Panc1 (cell line): Measurements from ENCODE around the gene PPARGC1A. TPM values are rescaled to one million over a fixed set of nuclear protein-coding genes. Genes with fewer than 3 reads are reported as not detected.

Experiments
- ATAC-seq: fragments of 200-7000 bp; cut with Tn5 transposase; 2 replicates; pipeline ENCODE4 v1.9.1; 2020; ENCODE audit warnings: mild to moderate bottlenecking, moderate library complexity
- BruUV-seq: library from RNA; stranded (reverse); fragments of 400-500 nt; replicated peaks from 2 replicates; lab custom pipeline; 2021; lab: Mats Ljungman, UMichigan
- CTCF ChIA-PET: fragments of 300-600 bp; sonication (Branson Sonifier 250); formaldehyde crosslinking; loops from one replicate; lab custom pipeline; 2022; ENCODE audit warnings: antibody characterized with exemption; lab: Charles Lee
- POLR2A ChIA-PET: fragments of 300-600 bp; sonication (Branson Sonifier 250); formaldehyde crosslinking; loops from one replicate; lab custom pipeline; 2022; ENCODE audit warnings: antibody characterized with exemption; lab: Charles Lee
- DNase-seq: peaks from one replicate; pipeline ENCODE4 v3.0.0-alpha.2; 2010; ENCODE audit warnings: low read depth, low spot score
- H3K27ac ChIP-seq: 2 replicates; pipeline ENCODE4 v1.5.1; 2011; ENCODE audit warnings: mild to moderate bottlenecking, low read length, inconsistent platforms
- H3K27me3 ChIP-seq: fragments of 200-500 bp; sonication (Bioruptor generic); 2 replicates; pipeline ENCODE4 v1.6.0; 2014; ENCODE audit warnings: low read length, inconsistent platforms; ENCODE audit not compliant: control insufficient read depth, insufficient read depth
- H3K36me3 ChIP-seq: fragments of 200-500 bp; sonication (Bioruptor generic); 2 replicates; pipeline ENCODE4 v1.5.1; 2014; ENCODE audit warnings: inconsistent platforms, mild to moderate bottlenecking, low read length, moderate library complexity; ENCODE audit not compliant: control insufficient read depth, insufficient read depth
- H3K4me1 ChIP-seq: 2 replicates; pipeline ENCODE4 v1.5.1; 2011; ENCODE audit warnings: inconsistent platforms, mild to moderate bottlenecking, low read length, moderate library complexity; ENCODE audit not compliant: control insufficient read depth, insufficient read depth
- H3K4me3 ChIP-seq, 2 experiments: 2 replicates each; pipeline ENCODE4 v1.5.1; 2011 to 2012; ENCODE audit warnings: low read depth in 2 of 2, low read length in 2 of 2, mild to moderate bottlenecking in 2 of 2, inconsistent platforms in 1 of 2, moderate library complexity in 1 of 2
- H3K9me3 ChIP-seq: fragments of 200-500 bp; sonication (Bioruptor generic); 2 replicates; pipeline ENCODE4 v1.5.1; 2014; ENCODE audit warnings: low read depth, mild to moderate bottlenecking, inconsistent platforms, low read length, moderate library complexity; ENCODE audit not compliant: control insufficient read depth, insufficient read depth
- POLR2AphosphoS5 ChIP-seq: IDR thresholded peaks from 2 replicates; pipeline ENCODE4 v1.6.1; 2012; ENCODE audit warnings: mild to moderate bottlenecking, low read depth, low read length, moderate library complexity
- SIN3A ChIP-seq: IDR thresholded peaks from 2 replicates; pipeline ENCODE4 v1.6.1; 2012; ENCODE audit warnings: low read depth, mild to moderate bottlenecking, low read length, moderate library complexity, borderline replicate concordance; ENCODE audit not compliant: insufficient read depth
- TCF7L2 ChIP-seq: IDR thresholded peaks from 2 replicates; pipeline ENCODE4 v1.6.1; 2011; ENCODE audit warnings: mild to moderate bottlenecking, low read depth, low read length, inconsistent platforms
- in situ Hi-C: cut with HindIII; loops from 2 replicates; pipeline ENCODE4 v1.10.0; 2016; ENCODE audit warnings: low sequenced_read_pairs, low pct_unique_long_range_greater_than_20kb
- intact Hi-C: fragments of 100-400 bp; cut with micrococcal nuclease; formaldehyde crosslinking; loops from one replicate; pipeline ENCODE4 v1.10.0; 2022; ENCODE audit not compliant: unreplicated experiment
- total RNA-seq: library from RNA; stranded (reverse); gene quantifications from one replicate; pipeline ENCODE4 v1.2.1, GENCODE V29; 2021; ENCODE audit not compliant: unreplicated experiment
- TF ChIP-seq, protein P1 (sequence below), 2 experiments: IDR thresholded peaks; 2 replicates each; pipeline ENCODE4 v1.6.1; 2011 to 2012; ENCODE audit warnings: low read depth in 2 of 2, control low read depth in 1 of 2, low read length in 1 of 2, mild to moderate bottlenecking in 1 of 2, moderate library complexity in 1 of 2; ENCODE audit not compliant: insufficient read depth in 1 of 2
- TF ChIP-seq, protein P2 (sequence below): fragments of 450-650 bp; IDR thresholded peaks from 2 replicates; pipeline ENCODE4 v1.5.1; 2017; ENCODE audit warnings: mild to moderate bottlenecking

Gene PPARGC1A
- total RNA-seq, 1 experiment from 2014 or later = 0.59 TPM

DNA sequence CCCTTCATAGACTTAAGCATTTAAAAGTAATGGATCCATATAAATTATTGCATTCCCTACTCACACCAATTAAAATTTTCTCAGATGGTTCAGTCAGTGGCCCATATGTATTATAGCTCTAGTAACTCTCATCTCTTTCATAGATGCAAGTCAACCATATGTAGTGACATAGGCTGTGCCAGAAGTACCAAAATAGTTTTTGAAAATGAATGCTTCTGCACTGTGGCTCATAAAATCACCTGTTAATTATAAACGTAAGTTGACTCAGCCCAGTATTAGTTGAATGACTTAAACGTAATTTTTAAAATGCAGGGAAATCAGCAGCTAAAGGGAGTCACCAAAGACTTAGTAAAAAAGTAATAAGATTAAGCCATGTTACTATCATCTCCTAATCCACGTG lies 143.8 kb downstream of the PPARGC1A start:
- no peak overlapping the region for H3K4me3 ChIP-seq
- intact Hi-C loops (no loop called here), in situ Hi-C loops (no loop called here)
- no peaks in the 10 kb centered on the region for H3K4me1 ChIP-seq
- no TSS peak for BruUV-seq
- ATAC-seq = no peak
- ChIA-PET CTCF (no interaction called here), POLR2A (no interaction called here)
- no peaks in the 10 kb centered on the region for H3K36me3 ChIP-seq
- no peak for DNase-seq
- TF ChIP-seq, protein P1, sequence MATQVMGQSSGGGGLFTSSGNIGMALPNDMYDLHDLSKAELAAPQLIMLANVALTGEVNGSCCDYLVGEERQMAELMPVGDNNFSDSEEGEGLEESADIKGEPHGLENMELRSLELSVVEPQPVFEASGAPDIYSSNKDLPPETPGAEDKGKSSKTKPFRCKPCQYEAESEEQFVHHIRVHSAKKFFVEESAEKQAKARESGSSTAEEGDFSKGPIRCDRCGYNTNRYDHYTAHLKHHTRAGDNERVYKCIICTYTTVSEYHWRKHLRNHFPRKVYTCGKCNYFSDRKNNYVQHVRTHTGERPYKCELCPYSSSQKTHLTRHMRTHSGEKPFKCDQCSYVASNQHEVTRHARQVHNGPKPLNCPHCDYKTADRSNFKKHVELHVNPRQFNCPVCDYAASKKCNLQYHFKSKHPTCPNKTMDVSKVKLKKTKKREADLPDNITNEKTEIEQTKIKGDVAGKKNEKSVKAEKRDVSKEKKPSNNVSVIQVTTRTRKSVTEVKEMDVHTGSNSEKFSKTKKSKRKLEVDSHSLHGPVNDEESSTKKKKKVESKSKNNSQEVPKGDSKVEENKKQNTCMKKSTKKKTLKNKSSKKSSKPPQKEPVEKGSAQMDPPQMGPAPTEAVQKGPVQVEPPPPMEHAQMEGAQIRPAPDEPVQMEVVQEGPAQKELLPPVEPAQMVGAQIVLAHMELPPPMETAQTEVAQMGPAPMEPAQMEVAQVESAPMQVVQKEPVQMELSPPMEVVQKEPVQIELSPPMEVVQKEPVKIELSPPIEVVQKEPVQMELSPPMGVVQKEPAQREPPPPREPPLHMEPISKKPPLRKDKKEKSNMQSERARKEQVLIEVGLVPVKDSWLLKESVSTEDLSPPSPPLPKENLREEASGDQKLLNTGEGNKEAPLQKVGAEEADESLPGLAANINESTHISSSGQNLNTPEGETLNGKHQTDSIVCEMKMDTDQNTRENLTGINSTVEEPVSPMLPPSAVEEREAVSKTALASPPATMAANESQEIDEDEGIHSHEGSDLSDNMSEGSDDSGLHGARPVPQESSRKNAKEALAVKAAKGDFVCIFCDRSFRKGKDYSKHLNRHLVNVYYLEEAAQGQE (IDR thresholded peaks at IDR 0.05; ENCODE audit: insufficient read depth in 1 of 2, low read depth in 2 of 2, low read length in 1 of 2) = no peak
- TF ChIP-seq, protein P2, sequence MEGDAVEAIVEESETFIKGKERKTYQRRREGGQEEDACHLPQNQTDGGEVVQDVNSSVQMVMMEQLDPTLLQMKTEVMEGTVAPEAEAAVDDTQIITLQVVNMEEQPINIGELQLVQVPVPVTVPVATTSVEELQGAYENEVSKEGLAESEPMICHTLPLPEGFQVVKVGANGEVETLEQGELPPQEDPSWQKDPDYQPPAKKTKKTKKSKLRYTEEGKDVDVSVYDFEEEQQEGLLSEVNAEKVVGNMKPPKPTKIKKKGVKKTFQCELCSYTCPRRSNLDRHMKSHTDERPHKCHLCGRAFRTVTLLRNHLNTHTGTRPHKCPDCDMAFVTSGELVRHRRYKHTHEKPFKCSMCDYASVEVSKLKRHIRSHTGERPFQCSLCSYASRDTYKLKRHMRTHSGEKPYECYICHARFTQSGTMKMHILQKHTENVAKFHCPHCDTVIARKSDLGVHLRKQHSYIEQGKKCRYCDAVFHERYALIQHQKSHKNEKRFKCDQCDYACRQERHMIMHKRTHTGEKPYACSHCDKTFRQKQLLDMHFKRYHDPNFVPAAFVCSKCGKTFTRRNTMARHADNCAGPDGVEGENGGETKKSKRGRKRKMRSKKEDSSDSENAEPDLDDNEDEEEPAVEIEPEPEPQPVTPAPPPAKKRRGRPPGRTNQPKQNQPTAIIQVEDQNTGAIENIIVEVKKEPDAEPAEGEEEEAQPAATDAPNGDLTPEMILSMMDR = no peak
- TF ChIP-seq POLR2AphosphoS5 (no peak), SIN3A (no peak), TCF7L2 (no peak)
- H3K27ac ChIP-seq = no peak overlapping the region
- no peaks in the 10 kb centered on the region for H3K27me3 ChIP-seq
- H3K9me3 ChIP-seq = no peaks in the 10 kb centered on the region

DNA sequence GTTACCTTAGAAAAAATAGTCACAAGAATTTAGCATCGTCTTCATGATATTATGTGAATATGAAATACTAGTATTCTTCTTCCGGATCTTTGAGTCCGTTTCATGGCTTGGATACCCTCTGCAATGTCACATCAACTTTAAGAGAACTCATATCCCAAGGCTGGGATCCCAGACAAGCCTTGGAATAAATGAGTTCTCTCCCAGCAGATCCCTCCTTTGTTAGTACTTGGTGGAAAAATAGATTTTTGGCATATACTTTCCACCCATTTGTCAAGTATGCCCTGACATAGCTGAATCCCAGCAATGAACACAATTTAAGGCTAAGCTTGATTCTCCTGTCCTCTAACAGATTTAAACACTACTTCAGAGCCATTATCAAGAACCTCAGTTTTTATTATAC lies 144.5 kb downstream of the PPARGC1A start:
- DNase-seq (no peak), ATAC-seq (no peak)
- no peak for TF ChIP-seq POLR2AphosphoS5
- Histone ChIP-seq H3K27me3 (no peaks in the 10 kb centered on the region), H3K27ac (no peak overlapping the region), H3K4me3 (no peak overlapping the region), H3K4me1 (no peaks in the 10 kb centered on the region), H3K9me3 (no peaks in the 10 kb centered on the region), H3K36me3 (no peaks in the 10 kb centered on the region)
- POLR2A ChIA-PET = no interaction called here
- BruUV-seq = no TSS peak
- in situ Hi-C loops = no loop called here
- intact Hi-C loops = no loop called here
- CTCF ChIA-PET = no interaction called here
